ENCODE results near the gene EARS2.
"Not testable (repeated sequence)": the region's sequence is repeated elsewhere in the genome, so short reads cannot be mapped to it uniquely, and the experiment has no call there.

Gene EARS2

DNA sequence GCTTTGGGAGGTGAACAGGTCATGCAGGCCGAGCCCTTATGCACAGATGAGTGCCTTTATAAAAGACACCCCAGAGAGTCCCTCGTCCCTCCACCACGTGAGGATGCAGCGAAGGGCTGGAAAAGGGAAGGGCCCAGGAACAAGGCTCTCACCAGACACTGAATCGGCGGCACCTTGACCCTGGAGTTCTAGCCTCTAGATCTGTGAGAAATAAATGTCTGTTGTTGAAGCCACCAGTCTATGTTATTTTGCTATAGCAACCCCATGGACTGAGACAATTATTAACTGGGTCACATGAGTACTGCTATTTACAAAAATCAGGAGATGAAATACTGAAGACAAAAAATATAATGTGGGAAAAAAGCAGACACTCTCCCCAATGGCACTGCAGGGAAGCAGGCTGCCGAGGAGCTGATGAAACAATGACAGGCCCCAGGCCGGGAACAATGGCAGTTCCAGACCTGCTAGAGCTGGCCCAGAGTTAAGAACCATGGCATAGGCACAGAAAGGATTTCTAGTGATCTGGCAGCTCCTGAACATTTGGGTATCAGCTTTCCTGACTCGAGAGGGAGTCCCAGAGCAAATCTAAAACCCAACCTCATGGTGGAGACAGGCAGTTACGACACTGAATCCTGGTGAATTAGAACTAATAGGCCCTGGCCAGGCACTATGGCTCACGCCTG is 29.0 kb downstream of the EARS2 start:
- DNase-seq (ENCODE audit: low spot score), result no peak

DNA sequence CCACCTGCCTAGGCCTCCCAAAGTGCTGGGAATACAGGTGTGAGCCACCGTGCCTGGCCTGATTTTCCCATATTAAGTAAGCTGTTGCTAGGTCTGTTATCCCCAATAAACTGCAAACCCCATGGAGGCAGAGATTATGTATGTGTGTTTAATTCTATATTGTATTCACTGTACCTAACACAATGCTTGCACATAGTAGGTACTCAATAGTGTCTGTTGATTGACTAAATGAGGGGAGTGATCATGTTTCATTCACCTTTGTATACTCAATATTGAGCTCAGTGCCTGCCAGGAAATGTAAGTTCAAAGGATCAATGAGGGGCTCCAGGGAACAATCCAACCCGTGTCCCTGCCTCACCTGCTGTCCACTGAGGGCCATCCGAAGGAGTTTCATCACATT is 32.3 kb downstream of the EARS2 start:
- DNase-seq (ENCODE audit: low spot score), result no peak

DNA sequence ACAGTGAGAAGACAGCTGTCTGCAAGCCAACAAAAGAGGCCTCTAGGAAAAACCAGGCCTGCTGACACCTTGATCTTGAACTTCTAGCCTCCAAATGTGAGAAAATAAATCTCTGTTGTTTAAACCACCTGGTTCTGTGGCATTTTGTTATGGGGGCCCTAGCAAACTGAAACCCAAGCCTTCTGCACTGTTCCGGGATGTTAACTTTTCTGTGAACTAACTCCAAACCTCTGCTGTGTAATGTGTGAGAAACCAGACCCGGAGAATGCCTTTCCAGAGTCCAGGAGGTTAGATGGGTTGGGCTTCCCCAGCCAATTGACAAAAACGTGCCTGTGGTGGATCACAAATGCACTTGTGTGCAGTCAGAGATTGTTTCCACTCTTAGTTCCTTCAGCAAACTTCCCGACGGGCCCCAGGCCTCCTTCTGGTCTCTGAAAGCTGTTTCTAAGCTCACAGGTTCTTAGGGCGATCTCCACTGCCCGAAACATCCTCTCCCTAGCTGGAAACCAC is 33.2 kb downstream of the EARS2 start:
- no peak for DNase-seq (ENCODE audit: low spot score)

DNA sequence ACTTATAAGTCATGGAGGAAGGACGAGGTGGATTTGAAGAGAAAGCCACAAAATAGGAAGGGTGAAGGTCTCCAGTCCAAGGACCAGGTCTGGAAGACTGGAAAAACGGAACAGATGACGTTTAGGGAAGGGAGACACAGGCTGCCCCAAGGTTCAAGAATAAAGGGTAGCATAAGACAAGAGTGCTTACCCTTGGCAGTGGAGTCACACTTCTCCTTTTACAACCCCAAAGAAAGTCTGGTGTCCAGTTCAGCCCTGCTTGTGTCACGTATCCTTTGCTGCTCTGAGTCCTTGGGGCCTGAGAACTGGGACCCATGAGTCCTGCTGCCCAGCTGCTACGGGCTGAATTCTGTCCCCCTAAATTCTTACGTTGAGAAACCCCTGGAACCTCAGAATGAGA is 33.8 kb downstream of the EARS2 start:
- no peak for DNase-seq (ENCODE audit: low spot score)

DNA sequence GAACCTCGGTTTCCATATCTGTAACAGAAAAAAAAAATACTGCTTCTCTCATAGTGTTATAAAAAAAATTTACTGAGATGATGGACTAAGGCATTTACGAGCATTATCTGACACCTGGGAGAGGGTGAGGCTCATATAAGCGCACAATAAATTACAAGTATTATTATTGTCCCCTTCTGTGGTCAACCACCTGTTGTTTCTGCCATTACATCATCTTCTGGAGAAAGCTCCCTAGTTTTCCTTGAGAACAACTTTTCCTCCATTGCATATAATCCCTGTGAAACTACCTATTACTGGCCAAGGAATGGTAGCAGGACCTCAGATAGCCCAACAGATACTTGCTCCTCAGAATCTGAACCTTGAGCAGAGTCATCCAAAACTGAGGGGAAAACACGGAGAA is 35.2 kb downstream of the EARS2 start:
- no peak for DNase-seq (ENCODE audit: low spot score)

DNA sequence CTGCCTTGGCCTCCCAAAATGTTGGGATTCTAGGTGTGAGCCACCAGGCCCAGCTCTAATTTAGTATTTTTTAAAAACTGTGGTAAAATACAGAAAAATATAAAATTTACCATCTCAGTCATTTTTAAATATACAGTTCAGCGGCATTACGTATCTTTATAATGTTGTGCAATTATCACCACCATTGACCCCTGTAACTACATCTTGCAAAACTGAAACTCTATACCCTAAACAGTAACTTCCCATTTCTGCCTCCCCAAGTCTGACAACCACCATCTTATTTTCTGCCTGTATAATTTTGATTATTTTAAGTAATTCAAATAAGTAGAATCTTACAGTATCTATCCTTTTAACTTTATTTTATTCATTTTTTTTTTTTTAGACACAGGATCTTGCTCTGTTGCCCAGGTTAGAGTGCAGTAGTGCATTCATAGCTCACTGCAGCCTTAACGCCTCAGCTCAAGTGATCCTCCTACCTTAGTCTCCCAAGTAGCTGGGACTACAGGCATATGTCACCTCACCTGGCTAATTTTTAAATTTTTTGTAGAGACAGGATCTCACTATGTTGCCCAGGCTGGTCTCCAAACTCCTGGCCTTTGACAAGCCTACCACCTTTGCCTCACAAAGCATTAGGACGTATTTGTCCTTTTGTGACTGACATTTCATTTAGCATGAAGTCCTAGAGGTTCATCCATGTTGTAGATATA is 36.0 kb downstream of the EARS2 start:
- no peak for DNase-seq (ENCODE audit: low spot score)

DNA sequence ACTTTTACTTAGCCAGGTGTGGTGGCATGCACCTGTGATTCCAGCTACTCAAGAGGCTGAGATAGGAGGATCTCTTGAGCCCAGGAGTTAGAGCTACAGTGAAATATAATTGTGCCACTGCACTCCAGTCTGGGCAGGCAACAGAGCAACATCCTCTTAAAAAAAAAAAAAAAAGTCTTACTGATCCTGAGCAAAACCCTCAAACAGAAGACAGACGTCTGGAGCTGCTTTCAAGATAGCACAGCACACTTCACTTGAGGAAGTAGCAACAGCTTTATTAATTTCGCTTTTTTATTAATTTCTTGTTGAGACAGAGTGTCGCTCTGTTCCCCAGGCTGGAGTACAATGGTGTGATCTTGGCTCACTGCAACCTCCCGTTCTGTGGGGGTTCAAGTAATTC is 36.6 kb downstream of the EARS2 start:
- no peak for DNase-seq (ENCODE audit: low spot score)

DNA sequence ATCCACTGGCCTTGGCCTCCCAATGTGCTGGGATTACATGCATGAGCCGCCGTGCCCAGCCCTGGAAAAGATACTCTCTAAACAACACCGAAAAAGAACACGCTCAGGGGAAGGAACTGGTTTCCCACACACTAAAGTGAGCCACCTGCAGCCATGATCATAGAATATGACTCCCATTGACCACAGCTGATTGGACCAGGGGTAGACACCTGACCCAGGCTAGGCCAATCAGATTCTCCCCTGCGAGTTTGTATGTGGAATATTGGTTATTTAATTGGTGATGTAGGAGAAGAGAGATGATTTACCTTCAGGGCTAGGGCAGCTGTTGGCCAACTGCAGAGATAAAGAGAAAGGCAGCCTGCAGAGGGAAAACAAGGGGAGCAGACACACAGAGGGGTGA is 37.9 kb downstream of the EARS2 start:
- no peak for DNase-seq (ENCODE audit: low spot score)

DNA sequence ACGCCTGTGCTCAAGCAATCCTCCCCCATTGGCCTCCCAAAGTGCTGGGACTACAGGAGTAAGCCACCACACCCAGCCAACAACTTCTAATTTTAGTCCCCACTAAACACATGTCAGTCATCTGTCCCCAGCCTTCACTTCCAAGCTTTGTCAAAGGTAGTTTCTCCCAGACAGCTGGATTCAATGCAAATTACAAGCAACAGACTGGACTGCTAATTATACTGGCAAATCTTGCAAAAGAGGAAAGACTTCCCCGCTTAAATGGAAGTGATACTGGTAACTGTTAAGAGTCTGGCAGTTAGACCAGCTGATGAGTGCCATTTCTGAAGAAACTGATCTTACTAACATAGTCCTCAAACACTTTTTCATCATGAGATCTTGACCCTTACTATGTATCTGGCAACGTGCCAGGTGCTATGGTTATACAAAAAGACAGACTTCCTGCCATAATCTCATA is 38.7 kb downstream of the EARS2 start:
- peak; percentile 28 for DNase-seq (ENCODE audit: low spot score)

DNA sequence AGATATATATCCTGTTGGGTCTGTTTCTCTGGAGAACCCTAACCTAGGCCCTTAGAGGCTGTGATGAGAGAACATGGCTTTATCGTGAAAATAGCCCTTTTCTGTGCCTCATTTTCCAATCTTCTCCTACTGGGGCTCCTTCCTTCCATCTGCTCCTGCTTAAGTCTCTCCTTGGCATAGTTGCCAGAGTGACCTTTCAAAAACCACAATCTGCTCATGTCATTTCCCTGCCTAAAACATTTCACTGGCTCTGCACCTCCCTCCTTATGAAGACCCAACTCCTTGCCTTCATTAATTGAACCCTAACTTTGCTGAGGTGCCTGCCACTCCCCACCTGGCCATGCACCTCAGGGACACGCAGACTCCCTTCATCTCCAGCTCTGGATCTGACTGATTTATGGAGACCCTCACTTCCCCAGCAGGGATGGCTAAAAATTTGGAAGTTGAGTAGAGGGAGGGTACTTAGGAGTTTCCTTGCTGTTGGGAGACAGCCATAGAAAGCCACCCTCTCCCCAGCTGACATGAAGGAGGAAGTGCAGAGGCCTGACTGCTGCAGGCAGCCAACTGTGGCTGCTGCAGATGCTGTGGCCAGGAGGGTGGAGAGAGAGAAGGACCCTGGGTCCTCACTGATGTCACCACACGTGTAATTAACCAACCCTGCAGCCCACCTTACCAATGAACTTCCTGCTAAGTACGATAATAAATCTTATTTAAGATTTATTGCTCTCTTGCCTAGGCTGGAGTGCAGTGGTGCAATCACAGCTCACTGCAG is 40.6 kb downstream of the EARS2 start:
- DNase-seq (ENCODE audit: low spot score), result no peak

DNA sequence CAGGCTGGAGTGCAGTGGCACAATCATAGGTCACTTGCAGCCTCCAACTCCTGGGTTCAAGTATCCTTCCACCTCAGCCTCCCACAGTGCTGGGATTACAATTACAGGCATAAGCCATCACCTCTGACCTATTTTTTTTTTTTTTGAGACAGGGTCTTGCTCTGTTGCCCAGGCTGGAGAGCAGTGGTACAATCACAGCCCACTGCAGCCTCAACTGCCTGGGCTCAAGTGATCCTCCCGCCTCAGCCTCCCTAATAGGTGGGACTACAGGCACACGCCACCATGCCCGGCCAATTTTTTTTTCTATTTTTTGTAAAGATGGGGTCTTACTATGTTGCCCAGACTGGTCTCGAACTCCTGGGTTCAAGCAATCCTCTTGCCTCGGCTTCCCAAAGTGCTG is 41.3 kb downstream of the EARS2 start:
- no peak for DNase-seq (ENCODE audit: low spot score)

DNA sequence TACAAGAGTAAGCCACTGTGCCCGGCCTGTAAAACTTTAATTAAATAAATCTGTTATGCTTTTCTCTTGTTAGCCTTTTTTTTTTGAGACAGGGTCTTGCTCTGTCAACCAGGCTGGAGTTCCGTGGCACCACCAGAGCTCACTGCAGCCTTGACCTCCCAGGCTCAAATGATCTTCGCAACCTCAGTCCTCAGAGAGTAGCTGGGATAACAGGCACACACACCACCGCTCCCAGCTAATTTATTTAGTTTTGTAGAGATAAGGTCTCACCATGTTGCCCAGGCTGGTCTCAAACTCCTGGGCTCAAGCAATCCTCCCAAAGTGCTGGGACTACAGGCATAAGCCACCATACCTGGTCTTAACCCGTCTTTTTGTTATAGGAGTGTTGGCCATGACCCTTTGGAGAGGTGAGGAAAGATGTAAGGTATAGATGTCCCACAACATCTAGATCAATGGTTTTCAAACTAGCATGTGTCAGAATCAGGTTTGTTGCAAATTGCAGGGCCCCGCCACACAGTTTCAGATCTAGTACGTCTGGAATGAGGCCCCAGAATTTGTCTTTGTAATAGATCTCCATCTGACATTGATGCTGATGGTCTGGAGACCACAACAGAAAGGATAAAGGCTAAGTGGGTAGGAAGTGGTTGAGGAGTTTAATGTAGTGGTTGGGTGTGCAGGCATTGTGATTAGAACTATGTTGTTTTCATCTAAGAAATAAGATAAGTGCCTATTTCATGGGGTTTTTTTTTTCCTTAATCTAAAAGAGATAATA is 42.6 kb downstream of the EARS2 start:
- no peak for DNase-seq (ENCODE audit: low spot score)

DNA sequence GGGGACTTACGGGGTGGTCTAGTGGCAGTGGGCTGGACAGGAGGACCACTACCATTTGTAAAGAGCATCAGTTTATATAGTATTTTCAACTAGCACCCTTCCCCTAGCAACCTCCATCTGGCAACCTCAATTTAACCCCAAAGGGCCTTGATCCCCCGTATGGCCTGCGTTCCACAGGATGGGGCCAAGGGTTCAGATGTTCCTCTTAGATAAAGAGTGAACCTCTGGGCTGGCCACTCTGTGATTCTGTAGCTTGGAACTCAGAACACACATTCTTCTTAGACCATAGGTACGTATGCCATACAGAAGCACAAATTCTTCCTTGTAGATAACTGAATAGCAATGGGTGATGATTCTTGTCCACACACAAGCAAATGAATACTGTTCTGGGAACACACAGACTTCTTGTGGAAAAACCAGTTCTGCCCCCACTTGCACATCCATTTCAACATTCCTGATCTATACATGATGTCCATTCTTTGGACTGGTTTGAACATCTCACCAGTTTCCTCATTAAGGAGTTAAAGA is 44.9 kb downstream of the EARS2 start:
- no peak for DNase-seq (ENCODE audit: low spot score)

DNA sequence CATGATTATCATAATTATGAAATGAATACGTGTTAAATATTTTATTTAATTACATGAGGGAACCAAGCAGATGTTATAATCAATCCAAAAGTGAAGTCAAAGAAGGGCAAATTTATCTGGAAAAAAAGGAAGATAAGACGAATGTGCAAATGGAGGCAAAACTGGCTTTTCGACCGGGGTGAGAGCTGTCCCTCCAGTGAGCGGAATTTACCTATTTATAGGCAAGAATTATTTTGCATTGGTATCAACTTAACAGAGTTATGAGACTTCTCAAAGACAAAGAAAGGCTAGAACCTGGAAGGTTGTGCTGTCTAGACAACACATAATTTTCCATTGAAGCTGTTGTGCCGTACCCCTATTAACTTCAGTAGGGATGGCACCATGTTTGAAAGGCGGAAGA is 45.4 kb downstream of the EARS2 start:
- DNase-seq (ENCODE audit: low spot score), result no peak

DNA sequence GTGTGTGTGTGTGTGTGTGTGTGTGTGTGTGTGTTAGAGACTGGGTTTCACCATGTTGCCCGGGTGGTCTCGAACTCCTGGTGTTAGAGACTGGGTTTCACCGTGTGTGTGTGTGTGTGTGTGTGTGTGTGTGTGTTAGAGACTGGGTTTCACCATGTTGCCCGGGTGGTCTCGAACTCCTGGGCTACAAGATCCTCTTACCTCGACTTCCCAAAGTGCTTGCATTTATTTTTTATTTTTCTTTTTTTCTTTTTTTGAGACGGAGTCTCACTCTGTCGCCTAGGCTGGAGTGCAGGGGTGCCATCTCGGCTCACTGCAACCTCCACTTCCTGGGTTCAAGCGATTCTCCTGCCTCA is 46.3 kb downstream of the EARS2 start:
- not testable (repeated sequence) for DNase-seq (ENCODE audit: low spot score)

DNA sequence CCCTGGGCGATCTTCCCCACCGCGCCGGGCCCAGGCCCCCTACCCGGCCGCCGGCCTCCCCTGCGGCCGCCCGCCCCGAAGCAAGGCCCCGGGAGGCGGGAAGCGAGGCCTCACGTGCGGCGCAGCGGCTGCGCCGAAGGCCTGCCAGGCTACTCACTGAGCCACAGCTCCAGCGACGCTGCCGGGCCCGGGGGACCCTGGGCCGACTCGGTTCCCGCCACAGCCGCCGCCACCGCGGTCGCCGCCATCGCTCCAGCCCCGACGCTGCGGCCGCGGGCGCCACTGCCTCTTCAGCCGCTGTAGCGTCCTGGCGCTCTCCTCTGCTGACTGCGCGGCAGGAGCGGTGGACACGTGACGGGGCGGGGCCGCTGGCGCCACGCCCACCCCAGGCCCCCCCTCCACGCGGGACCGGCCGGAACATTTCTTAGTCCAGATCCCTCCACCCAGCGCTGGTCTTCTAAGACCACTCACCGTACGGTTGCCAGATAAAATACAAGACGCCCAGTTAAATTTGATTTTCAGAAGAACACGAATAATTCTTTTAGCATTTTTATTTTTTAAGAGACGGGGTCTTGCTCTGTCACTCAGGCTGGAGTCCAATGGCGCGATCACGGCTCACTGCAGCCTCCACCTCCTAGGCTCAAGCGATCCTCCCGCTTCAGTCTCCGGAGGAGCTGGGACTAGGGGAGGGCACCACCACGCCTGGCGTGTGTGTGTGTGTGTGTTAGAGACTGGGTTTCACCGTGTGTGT is 46.8 kb downstream of the EARS2 start, which contains the start of gene GGA2:
GGA2 (minus strand) TSS at position 331 of the 751 bp plus-strand sequence; CDS start at position 248, 83 bp downstream.
- DNase-seq (ENCODE audit: low spot score), result peak; percentile 69

DNA sequence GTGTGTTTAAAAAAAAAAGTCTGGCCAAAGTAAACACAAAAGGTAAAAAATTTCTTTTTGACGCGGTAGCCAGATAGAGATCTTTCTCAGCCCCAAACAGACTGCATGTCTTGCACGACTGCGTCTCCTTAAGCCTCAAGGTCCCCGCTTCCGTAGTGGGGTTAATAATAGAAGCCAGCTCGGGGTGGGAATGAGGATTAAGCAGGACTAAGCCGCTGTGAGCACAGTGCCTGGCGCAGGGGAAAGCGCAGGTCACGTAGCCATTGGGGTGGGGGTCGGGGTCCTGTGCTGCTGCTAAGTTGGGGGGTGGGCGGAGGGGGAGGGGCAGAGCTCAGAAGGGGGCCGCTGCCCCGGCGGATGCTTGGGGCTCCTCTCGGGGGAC is 47.4 kb downstream of the EARS2 start:
- DNase-seq (ENCODE audit: low spot score), result no peak

DNA sequence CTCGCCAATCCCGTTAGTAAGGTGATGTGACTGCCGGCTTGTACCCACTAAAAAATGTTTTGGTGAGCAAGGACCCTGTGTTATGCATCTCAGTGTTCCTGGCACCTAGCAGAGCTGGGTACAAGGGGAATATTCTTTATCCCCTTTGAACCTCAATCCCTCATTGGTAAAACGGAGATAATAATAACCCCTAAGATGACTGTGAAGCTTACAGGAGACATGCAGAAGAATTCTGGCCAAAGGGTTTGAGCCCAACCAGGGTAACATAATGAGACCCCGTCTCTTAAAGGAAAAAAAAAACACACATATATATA is 47.8 kb downstream of the EARS2 start:
- DNase-seq (ENCODE audit: low spot score), result peak; percentile 21

DNA sequence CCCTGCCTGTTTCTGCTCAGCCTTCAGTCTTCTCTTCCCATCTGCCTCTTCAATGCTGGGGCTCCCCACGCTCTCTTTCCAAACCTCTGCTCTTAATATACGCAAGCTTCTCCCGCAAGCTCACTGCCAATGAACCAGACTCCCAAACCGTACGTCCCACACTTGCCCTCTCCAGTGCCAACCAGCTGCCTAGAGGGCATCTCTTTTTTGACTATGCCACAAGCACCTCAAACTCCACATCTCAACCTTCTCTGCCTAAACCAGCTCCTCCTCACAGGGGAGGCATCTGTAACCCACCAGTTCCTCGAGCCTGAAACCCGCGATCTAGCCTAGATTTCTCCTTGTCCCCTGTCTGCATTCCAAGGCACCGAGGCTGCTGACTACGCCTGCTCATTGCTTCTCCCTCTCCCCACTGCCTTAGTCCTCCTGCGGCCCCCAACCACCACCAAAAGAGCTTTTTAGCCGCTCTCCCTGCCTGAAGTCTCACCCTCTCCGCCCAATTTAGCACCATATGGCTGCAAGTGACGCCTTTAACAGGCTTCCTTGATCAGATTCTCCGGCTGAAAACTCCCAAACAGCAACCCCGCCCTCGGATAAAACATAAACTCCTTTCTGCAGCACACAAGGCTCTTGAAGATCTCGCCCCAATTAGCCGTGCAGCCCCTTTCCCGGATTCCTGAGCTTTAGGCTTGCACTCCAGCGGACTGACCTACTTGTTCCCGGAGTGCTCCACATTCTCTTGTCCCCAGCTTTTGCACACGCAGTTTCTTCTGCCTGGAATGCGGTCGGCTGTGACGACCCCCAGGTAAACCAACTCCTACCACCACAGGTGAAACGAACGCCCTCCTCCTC is 48.3 kb downstream of the EARS2 start:
- no peak for DNase-seq (ENCODE audit: low spot score)

DNA sequence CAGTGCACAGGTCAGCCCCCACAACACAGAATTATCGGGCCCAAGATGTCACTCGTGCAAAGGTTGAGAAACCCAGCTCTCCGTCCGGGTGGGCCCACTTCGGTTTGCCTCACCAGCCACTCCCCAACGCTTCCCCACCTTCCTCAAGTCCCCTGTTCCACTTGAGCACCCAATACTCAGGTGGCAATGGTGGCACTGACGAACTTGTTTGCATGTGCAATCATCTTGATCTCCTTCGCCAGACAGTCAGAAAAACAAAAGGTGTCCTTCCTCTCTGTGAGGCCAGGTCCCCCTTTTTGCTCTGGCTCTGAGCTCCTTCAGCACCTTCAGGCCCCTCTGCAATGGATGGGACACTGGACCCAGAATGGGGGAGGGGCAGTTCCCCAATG is 50.5 kb downstream of the EARS2 start:
- no peak for DNase-seq (ENCODE audit: low spot score)
